ENCODE results near the gene NACC1.

NACC1 gene

DNA sequence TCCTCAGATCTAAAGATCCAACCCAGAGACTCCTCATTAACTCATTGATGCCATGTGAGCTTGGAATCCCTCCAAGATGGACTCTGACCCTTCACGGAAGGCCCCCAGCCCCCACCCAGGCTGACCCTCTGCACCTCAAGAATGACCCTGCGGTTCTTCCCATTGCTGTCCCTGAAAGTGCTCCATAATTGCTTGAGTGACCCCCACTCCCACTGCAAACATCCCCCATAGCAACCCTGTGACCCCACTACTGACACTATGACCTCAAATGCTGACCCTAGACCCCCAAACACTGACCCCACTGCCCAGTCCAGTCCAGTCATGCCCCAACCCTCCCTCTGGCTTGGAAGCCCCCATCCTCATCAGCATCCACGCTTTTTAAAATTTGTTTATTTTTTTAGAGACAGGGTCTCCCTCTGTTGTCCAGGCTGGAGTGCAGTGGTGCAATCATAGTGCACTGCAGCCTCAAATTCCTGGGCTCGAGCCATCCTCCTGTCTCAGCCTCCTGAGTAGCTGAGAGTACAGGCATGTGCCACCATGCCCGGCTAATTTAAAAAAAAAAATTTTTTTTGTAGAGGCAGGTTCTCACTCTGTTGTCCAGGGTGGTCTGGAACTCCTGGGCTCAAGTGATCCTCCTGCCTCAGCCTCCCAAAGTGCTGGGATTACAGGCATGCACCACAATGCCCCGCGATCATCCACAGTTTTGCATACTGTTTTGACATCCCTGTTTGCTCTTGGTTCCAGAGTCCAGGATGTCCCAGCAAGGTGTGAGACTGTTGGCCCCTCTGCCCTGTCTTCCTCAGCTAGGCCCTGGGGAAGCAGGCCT, 16.3 kb upstream of the NACC1 start:
- Histone ChIP-seq H3K27ac (ENCODE audit: low read depth, low read length) (peak overlapping the region; percentile 99), H3K4me3 (ENCODE audit: low read length) (peak overlapping the region; percentile 86), H4K20me1 (ENCODE audit: control insufficient read depth, insufficient read depth, low read depth, low read length) (no peaks in the 10 kb centered on the region; the same call in 1 of the 2 replicates), H3K9me3 (ENCODE audit: control insufficient read depth, insufficient read depth, low read length) (no peaks in the 10 kb centered on the region), H3K9me2 (replicated peaks; ENCODE audit: control insufficient read depth, low read length) (no peaks in the 10 kb centered on the region), H3F3A (ENCODE audit: control insufficient read depth, insufficient read depth) (peaks cover 46% of the 10 kb centered on the region), H3K36me3 (ENCODE audit: control insufficient read depth, low read length) (peaks cover 46% of the 10 kb centered on the region), H3K4me2 (ENCODE audit: low read length) (peak overlapping the region; percentile 100), H3K27me3 (ENCODE audit: control insufficient read depth, low read length) (no peaks in the 10 kb centered on the region), H3K4me1 (ENCODE audit: control insufficient read depth, low read length) (peaks cover 81% of the 10 kb centered on the region), H3K79me2 (ENCODE audit: control insufficient read depth, low read length) (peaks cover 64% of the 10 kb centered on the region)
- no peak for TF ChIP-seq EZH2phosphoT487 (IDR thresholded peaks at IDR 0.05; ENCODE audit: borderline replicate concordance, low read length)
- TF ChIP-seq, protein P1, sequence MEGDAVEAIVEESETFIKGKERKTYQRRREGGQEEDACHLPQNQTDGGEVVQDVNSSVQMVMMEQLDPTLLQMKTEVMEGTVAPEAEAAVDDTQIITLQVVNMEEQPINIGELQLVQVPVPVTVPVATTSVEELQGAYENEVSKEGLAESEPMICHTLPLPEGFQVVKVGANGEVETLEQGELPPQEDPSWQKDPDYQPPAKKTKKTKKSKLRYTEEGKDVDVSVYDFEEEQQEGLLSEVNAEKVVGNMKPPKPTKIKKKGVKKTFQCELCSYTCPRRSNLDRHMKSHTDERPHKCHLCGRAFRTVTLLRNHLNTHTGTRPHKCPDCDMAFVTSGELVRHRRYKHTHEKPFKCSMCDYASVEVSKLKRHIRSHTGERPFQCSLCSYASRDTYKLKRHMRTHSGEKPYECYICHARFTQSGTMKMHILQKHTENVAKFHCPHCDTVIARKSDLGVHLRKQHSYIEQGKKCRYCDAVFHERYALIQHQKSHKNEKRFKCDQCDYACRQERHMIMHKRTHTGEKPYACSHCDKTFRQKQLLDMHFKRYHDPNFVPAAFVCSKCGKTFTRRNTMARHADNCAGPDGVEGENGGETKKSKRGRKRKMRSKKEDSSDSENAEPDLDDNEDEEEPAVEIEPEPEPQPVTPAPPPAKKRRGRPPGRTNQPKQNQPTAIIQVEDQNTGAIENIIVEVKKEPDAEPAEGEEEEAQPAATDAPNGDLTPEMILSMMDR (IDR thresholded peaks at IDR 0.05; ENCODE audit: low read depth, low read length, poor library complexity, severe bottlenecking): peak; percentile 46

DNA sequence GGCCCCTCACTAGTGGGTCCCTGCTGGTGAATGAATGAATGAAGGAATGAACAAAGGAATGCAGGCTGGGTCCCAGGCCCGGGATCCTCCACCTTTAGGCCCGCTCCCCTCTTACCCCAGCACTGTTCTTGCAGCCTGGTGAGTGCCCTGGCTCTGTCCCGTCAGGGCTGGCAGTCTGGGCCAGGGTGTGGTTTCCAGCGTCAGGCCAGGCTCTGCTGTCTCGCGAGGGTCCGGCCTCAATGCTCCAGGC, 15.7 kb upstream of the NACC1 start:
- Histone ChIP-seq H3K79me2 (ENCODE audit: control insufficient read depth, low read length) (peaks cover 59% of the 10 kb centered on the region), H3K9me2 (replicated peaks; ENCODE audit: control insufficient read depth, low read length) (no peaks in the 10 kb centered on the region), H4K20me1 (ENCODE audit: control insufficient read depth, insufficient read depth, low read depth, low read length) (no peaks in the 10 kb centered on the region; the same call in 1 of the 2 replicates), H3F3A (ENCODE audit: control insufficient read depth, insufficient read depth) (peaks cover 41% of the 10 kb centered on the region), H3K4me2 (ENCODE audit: low read length) (peak overlapping the region; percentile 100), H3K4me1 (ENCODE audit: control insufficient read depth, low read length) (peaks cover 75% of the 10 kb centered on the region), H3K27ac (ENCODE audit: low read depth, low read length) (peak overlapping the region; percentile 99), H3K36me3 (ENCODE audit: control insufficient read depth, low read length) (peaks cover 48% of the 10 kb centered on the region), H3K9me3 (ENCODE audit: control insufficient read depth, insufficient read depth, low read length) (no peaks in the 10 kb centered on the region), H3K4me3 (ENCODE audit: low read length) (peak overlapping the region; percentile 86), H3K27me3 (ENCODE audit: control insufficient read depth, low read length) (no peaks in the 10 kb centered on the region)
- TF ChIP-seq EZH2phosphoT487 (IDR thresholded peaks at IDR 0.05; ENCODE audit: borderline replicate concordance, low read length): no peak

DNA sequence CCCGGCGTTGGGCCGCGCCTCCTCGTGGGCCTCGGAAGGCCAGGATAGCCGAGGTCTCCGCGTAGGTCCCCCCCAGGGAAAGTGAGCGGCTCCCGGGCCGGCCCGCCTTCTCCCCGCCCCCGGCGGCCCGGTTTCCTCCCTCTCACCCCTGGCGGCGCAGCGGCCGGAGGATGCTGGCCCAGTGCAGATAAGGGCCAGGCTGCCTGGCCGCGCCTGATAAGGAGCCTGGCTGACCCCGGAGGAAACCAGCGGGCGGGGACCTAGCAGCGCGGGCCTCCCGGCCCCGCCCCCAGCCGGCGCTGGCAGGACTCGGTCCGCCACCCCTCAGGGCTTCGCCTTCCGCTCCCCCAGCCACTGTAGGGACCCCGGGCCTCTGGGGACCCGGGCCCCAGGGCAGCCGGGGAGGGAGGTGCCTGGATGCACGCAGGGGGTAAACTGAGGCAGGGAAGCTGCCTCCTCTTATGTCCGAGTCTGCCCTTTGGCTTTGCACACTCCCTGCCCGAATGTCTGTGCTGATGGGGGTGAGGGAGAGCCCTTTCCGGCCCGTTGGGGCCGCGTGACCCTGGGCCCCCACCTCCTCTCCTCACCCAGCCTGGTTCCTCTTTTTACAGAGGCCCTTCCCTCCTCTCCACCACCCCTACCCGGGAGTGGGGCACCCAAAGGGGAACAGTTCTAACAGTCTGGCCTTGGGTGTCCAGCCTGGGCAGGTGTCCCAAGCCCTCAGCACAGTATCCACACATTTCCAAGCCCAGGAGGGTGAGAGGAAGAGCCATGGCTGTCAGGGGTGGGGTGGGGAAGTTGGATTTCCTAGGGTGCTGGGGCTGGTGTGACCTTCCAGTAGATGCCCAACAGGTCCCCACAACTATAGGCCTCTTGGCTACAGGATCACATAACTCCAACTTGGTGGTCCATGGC, 15.1 kb upstream of the NACC1 start, which contains the start of gene LYL1:
Gene LYL1, minus strand, starts transcription at position 193 of the 915 bp plus-strand sequence. CDS start 1,687 bp downstream, outside the sequence.
- TF ChIP-seq, protein P1 (IDR thresholded peaks at IDR 0.05; ENCODE audit: low read depth, low read length, poor library complexity, severe bottlenecking): no peak
- TF ChIP-seq EZH2phosphoT487 (IDR thresholded peaks at IDR 0.05; ENCODE audit: borderline replicate concordance, low read length): no peak
- H3K4me1 ChIP-seq (ENCODE audit: control insufficient read depth, low read length): peaks cover 71% of the 10 kb centered on the region
- H3F3A ChIP-seq (ENCODE audit: control insufficient read depth, insufficient read depth): peaks cover 40% of the 10 kb centered on the region
- peak within 1 kb of the TSS; percentile 99 for H3K27ac ChIP-seq (ENCODE audit: low read depth, low read length)
- peak within 1 kb of the TSS; percentile 86 for H3K4me3 ChIP-seq (ENCODE audit: low read length)
- H3K9me2 ChIP-seq (replicated peaks; ENCODE audit: control insufficient read depth, low read length): no peaks in the 10 kb centered on the region
- peak within 1 kb of the TSS; percentile 100 for H3K4me2 ChIP-seq (ENCODE audit: low read length)
- peaks cover 56% of the 10 kb centered on the region for H3K79me2 ChIP-seq (ENCODE audit: control insufficient read depth, low read length)
- H3K27me3 ChIP-seq (ENCODE audit: control insufficient read depth, low read length): no peaks in the 10 kb centered on the region
- no peaks in the 10 kb centered on the region for H3K9me3 ChIP-seq (ENCODE audit: control insufficient read depth, insufficient read depth, low read length)
- H3K36me3 ChIP-seq (ENCODE audit: control insufficient read depth, low read length): peaks cover 51% of the 10 kb centered on the region
- no peaks in the 10 kb centered on the region; the same call in 1 of the 2 replicates for H4K20me1 ChIP-seq (ENCODE audit: control insufficient read depth, insufficient read depth, low read depth, low read length)
